Astrocyte (in vitro differentiated cells and primary cell): ENCODE results near the gene UGT1A4. TPM values are rescaled to one million over a fixed set of nuclear protein-coding genes. Genes with fewer than 3 reads are reported as not detected.

Experiments
- DNase-seq: peaks from one replicate; pipeline ENCODE4 v3.0.0-alpha.2; 2010; ENCODE audit warnings: low read depth
- FAIRE-seq: peaks from 2 replicates; lab custom pipeline; 2011; peaks lifted over from hg19 to GRCh38; lab: Jason Lieb, UNC
- H2AFZ ChIP-seq: 2 replicates; pipeline ENCODE4 v1.6.0; 2012; ENCODE audit warnings: low read depth, low read length, inconsistent platforms
- H3K27ac ChIP-seq: 2 replicates; pipeline ENCODE4 v1.5.1; 2011; ENCODE audit warnings: low read depth, low read length, inconsistent platforms
- H3K27me3 ChIP-seq: 2 replicates; pipeline ENCODE4 v1.6.0; 2011; ENCODE audit warnings: low read length, inconsistent platforms; ENCODE audit not compliant: insufficient read depth
- H3K36me3 ChIP-seq: 2 replicates; pipeline ENCODE4 v1.5.1; 2011; ENCODE audit warnings: low read length, inconsistent platforms; ENCODE audit not compliant: insufficient read depth
- H3K4me1 ChIP-seq: 2 replicates; pipeline ENCODE4 v1.5.1; 2011; ENCODE audit warnings: low read length, inconsistent platforms; ENCODE audit not compliant: insufficient read depth
- H3K4me2 ChIP-seq: 2 replicates; pipeline ENCODE4 v1.6.0; 2012; ENCODE audit warnings: low read length, inconsistent platforms
- H3K4me3 ChIP-seq: 2 replicates; pipeline ENCODE4 v1.5.1; 2011; ENCODE audit warnings: low read depth, mild to moderate bottlenecking, low read length, inconsistent platforms; ENCODE audit not compliant: insufficient read depth
- H3K79me2 ChIP-seq: 2 replicates; pipeline ENCODE4 v1.6.0; 2012; ENCODE audit warnings: mild to moderate bottlenecking, low read length, inconsistent platforms; ENCODE audit not compliant: insufficient read depth
- H3K9ac ChIP-seq: 2 replicates; pipeline ENCODE4 v1.6.0; 2012; ENCODE audit warnings: mild to moderate bottlenecking, low read length, inconsistent platforms
- H3K9me3 ChIP-seq: 2 replicates; pipeline ENCODE4 v1.5.1; 2012; ENCODE audit warnings: low read depth, mild to moderate bottlenecking, low read length, inconsistent platforms; ENCODE audit not compliant: insufficient read depth
- H4K20me1 ChIP-seq: 2 replicates; pipeline ENCODE4 v1.6.0; 2012; ENCODE audit warnings: low read length, inconsistent platforms; ENCODE audit not compliant: insufficient read depth
- H3K27ac Mint-ChIP-seq: one replicate; pipeline ENCODE4 v1.8.0; 2021; ENCODE audit warnings: mild to moderate bottlenecking, mixed read lengths; ENCODE audit not compliant: unreplicated experiment
- H3K27me3 Mint-ChIP-seq: one replicate; pipeline ENCODE4 v1.8.0; 2021; ENCODE audit warnings: low read depth, mixed read lengths; ENCODE audit not compliant: unreplicated experiment
- H3K36me3 Mint-ChIP-seq: one replicate; pipeline ENCODE4 v1.8.0; 2021; ENCODE audit warnings: low read depth, mixed read lengths; ENCODE audit not compliant: unreplicated experiment
- H3K4me1 Mint-ChIP-seq: one replicate; pipeline ENCODE4 v1.8.0; 2021; ENCODE audit warnings: low read depth, mixed read lengths; ENCODE audit not compliant: unreplicated experiment
- H3K4me3 Mint-ChIP-seq: one replicate; pipeline ENCODE4 v1.8.0; 2021; ENCODE audit warnings: mild to moderate bottlenecking, moderate library complexity, mixed read lengths; ENCODE audit not compliant: unreplicated experiment
- H3K9me3 Mint-ChIP-seq: one replicate; pipeline ENCODE4 v1.8.0; 2021; ENCODE audit warnings: mild to moderate bottlenecking, mixed read lengths; ENCODE audit not compliant: unreplicated experiment
- EZH2 ChIP-seq: IDR thresholded peaks from 2 replicates; pipeline ENCODE4 v1.6.1; 2012; ENCODE audit warnings: mild to moderate bottlenecking, low read length, inconsistent platforms; ENCODE audit not compliant: insufficient read depth
- total RNA-seq: library from RNA; stranded (reverse); gene quantifications from 2 replicates; pipeline ENCODE4 v1.2.1, GENCODE V29; 2021
- TF ChIP-seq, protein P1 (sequence below): IDR thresholded peaks from 2 replicates; pipeline ENCODE4 v1.5.1; 2011; ENCODE audit warnings: low read depth, mild to moderate bottlenecking, inconsistent platforms, low read length, moderate library complexity; ENCODE audit not compliant: insufficient read depth

Gene UGT1A4
- total RNA-seq, 1 donor from 2014 or later, result not detected

DNA sequence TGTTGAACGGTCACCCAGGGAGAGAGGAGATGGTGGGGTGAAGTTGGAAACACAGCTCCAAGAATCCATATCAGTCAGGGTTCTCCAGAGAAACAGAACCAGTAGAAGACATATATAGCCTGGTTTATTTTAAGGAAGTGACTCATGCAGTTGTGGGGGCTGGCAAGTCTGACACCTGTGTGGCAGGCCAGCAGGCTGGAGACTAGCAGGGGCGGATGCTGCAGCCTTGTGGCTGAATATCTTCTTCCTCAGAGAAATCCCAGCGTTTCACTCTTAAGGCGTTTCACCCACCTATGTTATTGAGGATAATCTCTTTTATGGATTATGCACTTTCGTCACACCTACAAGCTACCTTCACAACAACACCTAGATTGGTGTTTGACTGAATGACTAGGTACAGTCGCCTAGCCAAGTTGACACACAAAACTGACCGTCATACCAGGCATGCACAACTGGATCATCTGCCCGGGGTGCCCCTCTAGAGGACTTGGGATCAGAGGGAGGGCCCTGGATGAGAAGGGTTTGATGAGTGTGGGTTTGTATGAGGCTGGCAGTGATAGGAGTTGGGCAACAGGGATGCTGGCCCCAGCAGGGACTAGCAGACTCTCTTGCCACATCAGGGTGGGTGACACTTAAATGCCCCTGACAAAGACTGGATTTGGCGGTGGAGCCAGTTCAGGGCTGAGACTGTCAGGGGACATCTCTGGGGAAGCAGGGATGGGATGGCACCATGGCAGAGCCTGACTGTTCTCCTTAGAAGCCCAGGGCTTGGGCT, 83.0 kb downstream of the UGT1A4 start:
- no peak for FAIRE-seq
- peak; percentile 55 for DNase-seq
- peaks cover 4% of the 10 kb centered on the region for H3K27me3 ChIP-seq

DNA sequence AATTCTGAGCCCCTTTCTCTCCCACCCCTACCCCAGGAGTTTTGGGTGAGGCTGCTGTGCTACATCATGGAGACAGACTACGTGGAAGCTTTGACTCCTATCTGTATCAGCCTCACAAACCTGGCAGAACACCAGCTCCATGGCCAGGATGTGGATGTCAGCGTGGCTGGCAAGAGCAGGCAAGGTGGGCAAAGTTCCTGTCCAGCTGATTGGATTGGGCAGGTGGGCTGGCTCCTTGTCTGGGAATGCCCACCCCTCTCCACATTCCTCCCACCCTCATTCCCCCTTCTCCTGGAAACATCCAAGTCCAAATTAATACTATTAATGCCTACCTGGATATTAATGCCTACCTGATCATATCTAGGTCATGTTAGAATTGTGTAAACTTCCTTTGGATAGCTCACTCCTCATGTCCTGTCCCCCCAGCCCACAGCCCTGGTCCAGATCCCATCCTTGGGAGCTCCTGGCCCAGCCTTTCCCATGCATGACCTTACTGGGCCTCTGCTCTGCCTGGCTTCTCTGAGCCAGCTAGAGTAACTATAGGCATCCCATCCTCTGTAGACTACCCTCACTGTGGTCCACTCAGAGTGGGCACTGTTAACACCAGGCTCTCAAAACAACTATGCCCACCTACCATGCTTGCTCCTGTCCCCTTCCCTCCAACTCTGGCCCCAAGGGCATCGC, 83.7 kb downstream of the UGT1A4 start:
- H3K9me3 Mint-ChIP-seq, result peaks cover 4% of the 10 kb centered on the region
- no peak for TF ChIP-seq EZH2
- TF ChIP-seq, protein P1, sequence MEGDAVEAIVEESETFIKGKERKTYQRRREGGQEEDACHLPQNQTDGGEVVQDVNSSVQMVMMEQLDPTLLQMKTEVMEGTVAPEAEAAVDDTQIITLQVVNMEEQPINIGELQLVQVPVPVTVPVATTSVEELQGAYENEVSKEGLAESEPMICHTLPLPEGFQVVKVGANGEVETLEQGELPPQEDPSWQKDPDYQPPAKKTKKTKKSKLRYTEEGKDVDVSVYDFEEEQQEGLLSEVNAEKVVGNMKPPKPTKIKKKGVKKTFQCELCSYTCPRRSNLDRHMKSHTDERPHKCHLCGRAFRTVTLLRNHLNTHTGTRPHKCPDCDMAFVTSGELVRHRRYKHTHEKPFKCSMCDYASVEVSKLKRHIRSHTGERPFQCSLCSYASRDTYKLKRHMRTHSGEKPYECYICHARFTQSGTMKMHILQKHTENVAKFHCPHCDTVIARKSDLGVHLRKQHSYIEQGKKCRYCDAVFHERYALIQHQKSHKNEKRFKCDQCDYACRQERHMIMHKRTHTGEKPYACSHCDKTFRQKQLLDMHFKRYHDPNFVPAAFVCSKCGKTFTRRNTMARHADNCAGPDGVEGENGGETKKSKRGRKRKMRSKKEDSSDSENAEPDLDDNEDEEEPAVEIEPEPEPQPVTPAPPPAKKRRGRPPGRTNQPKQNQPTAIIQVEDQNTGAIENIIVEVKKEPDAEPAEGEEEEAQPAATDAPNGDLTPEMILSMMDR, result no peak

More for the DNA sequence above, 83.0 kb downstream of the UGT1A4 start:
- peaks cover 4% of the 10 kb centered on the region for H3K4me1 Mint-ChIP-seq
- Histone ChIP-seq H4K20me1 (no peaks in the 10 kb centered on the region), H3K4me3 (no peak overlapping the region), H3K9ac (no peak overlapping the region), H3K79me2 (no peaks in the 10 kb centered on the region), H3K4me1 (peaks cover 5% of the 10 kb centered on the region), H3K27ac (no peak overlapping the region), H2AFZ (no peak overlapping the region), H3K4me2 (peak overlapping the region; percentile 15), H3K9me3 (no peaks in the 10 kb centered on the region), H3K36me3 (no peaks in the 10 kb centered on the region)
- no peak overlapping the region for H3K27ac Mint-ChIP-seq
- H3K9me3 Mint-ChIP-seq, result peaks cover 4% of the 10 kb centered on the region
- TF ChIP-seq EZH2, result no peak
- TF ChIP-seq, protein P1, result no peak
- peaks cover 41% of the 10 kb centered on the region for H3K27me3 Mint-ChIP-seq
- no peaks in the 10 kb centered on the region for H3K36me3 Mint-ChIP-seq
- no peak overlapping the region for H3K4me3 Mint-ChIP-seq

More for the DNA sequence above, 83.7 kb downstream of the UGT1A4 start:
- Histone ChIP-seq H3K79me2 (no peaks in the 10 kb centered on the region), H3K27ac (no peak overlapping the region), H3K36me3 (no peaks in the 10 kb centered on the region), H3K4me3 (no peak overlapping the region), H3K27me3 (peaks cover 4% of the 10 kb centered on the region), H3K4me1 (peaks cover 5% of the 10 kb centered on the region), H3K9ac (no peak overlapping the region), H3K9me3 (no peaks in the 10 kb centered on the region), H3K4me2 (no peak overlapping the region), H2AFZ (no peak overlapping the region), H4K20me1 (no peaks in the 10 kb centered on the region)
- Mint-ChIP-seq H3K27me3 (peaks cover 41% of the 10 kb centered on the region), H3K27ac (no peak overlapping the region), H3K4me1 (peaks cover 4% of the 10 kb centered on the region), H3K36me3 (no peaks in the 10 kb centered on the region), H3K4me3 (no peak overlapping the region)
- DNase-seq (no peak), FAIRE-seq (no peak)
